ENCODE measurements around the gene SKI. TPM values are rescaled to one million over a fixed set of nuclear protein-coding genes. Genes with fewer than 3 reads are reported as not detected.

Gene SKI
- total RNA-seq, 1 donor from 2014 or later: 62.0 TPM

DNA sequence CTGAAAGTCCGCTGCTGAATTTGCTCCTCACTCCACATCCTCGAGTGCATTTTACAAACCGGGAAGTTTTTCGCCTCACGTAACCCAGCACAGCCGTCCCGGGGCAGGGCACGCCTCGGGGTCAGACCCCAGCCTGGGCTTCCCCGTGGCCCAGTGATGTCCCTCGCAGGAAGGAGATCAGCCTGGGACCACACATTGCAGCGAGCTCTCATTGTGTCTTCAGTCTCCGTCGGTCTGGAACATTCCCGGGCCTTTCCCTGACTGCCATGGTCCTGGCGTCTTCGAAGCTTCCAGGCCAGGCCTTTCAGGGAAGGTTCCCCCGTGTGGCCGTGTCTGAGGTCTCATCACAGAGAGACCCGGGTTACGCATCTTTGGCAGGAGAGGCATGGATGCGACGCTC, 119.8 kb downstream of the SKI start:
- Mint-ChIP-seq H3K4me1 (peaks cover 17% of the 10 kb centered on the region), H3K27ac (ENCODE audit: unreplicated experiment) (no peak overlapping the region), H3K9me3 (no peaks in the 10 kb centered on the region), H3K4me3 (no peak overlapping the region), H3K27me3 (ENCODE audit: low read depth) (no peaks in the 10 kb centered on the region), H3K36me3 (ENCODE audit: low read depth) (no peaks in the 10 kb centered on the region)
- TF ChIP-seq, protein P1, sequence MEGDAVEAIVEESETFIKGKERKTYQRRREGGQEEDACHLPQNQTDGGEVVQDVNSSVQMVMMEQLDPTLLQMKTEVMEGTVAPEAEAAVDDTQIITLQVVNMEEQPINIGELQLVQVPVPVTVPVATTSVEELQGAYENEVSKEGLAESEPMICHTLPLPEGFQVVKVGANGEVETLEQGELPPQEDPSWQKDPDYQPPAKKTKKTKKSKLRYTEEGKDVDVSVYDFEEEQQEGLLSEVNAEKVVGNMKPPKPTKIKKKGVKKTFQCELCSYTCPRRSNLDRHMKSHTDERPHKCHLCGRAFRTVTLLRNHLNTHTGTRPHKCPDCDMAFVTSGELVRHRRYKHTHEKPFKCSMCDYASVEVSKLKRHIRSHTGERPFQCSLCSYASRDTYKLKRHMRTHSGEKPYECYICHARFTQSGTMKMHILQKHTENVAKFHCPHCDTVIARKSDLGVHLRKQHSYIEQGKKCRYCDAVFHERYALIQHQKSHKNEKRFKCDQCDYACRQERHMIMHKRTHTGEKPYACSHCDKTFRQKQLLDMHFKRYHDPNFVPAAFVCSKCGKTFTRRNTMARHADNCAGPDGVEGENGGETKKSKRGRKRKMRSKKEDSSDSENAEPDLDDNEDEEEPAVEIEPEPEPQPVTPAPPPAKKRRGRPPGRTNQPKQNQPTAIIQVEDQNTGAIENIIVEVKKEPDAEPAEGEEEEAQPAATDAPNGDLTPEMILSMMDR (conservative IDR thresholded peaks at IDR 0.05): no peak
- DNase-seq (ENCODE audit: low read depth, low spot score): no peak

DNA sequence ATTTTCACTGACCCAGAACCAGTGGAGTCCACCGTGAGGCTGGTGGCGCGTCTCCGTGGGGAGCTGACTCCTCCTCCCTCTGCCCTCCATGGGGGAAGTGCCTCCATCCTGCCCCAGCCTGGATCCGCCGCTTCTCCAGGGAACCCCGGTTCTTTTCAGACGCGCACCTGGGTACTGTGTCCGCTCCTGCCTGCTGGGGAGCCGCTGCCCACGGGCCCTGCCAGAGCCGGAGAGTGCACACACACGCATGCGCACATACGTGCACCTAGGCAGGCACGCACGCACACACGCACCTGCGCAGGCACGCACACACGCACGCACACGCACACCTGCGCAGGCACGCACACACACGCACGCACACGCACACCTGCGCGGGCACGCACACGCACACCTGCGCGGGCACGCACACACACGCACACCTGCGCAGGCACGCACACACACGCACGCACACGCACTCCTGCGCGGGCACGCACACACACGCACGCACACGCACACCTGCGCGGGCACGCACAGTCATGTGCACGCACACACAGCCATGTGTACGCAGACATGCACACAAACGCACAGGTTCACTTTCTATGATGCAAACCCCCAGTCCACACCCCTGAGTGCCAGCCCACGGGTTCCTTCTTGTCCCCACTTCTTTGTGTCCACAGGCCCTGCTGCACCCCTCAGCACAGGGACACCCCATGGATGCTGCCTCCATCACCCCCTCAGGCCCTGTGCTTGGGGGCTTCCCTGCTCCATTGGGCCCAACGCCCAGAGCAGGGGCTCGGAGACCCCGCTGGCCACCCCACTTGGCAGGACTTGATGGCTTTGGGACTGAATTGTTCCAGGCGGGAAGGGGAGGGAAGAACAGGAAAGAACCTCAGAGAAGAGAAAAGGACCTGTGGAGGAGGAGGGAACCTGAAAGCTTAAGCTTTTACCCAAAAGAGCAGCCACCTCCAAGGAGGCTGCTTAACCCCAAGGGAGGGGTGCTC, 120.5 kb downstream of the SKI start:
- TF ChIP-seq, protein P1 (conservative IDR thresholded peaks at IDR 0.05): no peak
- Mint-ChIP-seq H3K4me1 (peaks cover 17% of the 10 kb centered on the region), H3K9me3 (no peaks in the 10 kb centered on the region), H3K27me3 (ENCODE audit: low read depth) (no peaks in the 10 kb centered on the region), H3K36me3 (ENCODE audit: low read depth) (no peaks in the 10 kb centered on the region), H3K4me3 (no peak overlapping the region), H3K27ac (ENCODE audit: unreplicated experiment) (no peak overlapping the region)
- no peak for DNase-seq (ENCODE audit: low read depth, low spot score)

DNA sequence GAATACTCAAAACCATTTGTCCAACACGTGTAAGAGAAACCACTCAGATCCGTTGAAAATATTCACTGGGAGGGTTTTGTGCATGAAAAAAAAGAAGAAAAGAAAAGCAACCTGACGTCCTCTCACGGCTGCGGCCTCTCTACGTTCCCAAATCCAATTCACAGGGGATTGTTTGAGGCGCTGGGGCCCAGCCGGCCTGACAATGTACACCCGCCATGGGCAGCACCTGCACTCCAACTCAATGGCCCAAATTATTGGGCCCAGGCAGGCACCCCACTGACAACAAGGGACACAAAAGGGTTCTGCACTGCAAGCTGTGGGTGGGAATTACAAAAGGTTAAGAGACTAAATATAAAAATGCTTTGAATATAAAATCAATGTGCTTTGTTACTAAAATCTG, 121.7 kb downstream of the SKI start:
- DNase-seq (ENCODE audit: low read depth, low spot score): no peak
- H3K4me1 Mint-ChIP-seq: peaks cover 17% of the 10 kb centered on the region
- no peak overlapping the region for H3K27ac Mint-ChIP-seq (ENCODE audit: unreplicated experiment)
- TF ChIP-seq, protein P1 (conservative IDR thresholded peaks at IDR 0.05): no peak
- H3K9me3 Mint-ChIP-seq: no peaks in the 10 kb centered on the region
- no peak overlapping the region for H3K4me3 Mint-ChIP-seq
- no peaks in the 10 kb centered on the region for H3K27me3 Mint-ChIP-seq (ENCODE audit: low read depth)
- no peaks in the 10 kb centered on the region for H3K36me3 Mint-ChIP-seq (ENCODE audit: low read depth)

DNA sequence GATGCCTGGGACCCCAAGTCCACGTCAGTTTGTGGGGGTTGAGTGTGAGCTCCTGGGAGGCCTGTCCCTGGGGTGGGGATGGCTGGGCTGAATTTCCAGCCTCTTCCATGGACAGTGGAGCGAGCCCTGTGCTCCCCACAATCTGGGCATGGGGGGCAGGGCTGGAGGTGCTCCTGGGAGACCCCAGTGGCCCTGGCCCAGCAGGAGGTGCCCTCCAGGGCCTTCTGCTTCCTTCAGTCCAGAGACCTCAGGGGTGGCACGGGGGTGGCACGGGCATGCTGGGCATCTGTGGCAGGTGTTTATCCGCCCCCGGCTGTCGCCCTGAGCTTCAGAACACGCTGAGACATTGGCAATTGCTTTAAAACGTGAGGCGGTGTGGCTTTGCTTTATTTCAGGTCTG, 122.4 kb downstream of the SKI start:
- Mint-ChIP-seq H3K9me3 (no peaks in the 10 kb centered on the region), H3K4me3 (no peak overlapping the region), H3K27me3 (ENCODE audit: low read depth) (no peaks in the 10 kb centered on the region), H3K36me3 (ENCODE audit: low read depth) (no peaks in the 10 kb centered on the region), H3K27ac (ENCODE audit: unreplicated experiment) (no peak overlapping the region), H3K4me1 (peaks cover 17% of the 10 kb centered on the region)
- DNase-seq (ENCODE audit: low read depth, low spot score): no peak
- TF ChIP-seq, protein P1 (conservative IDR thresholded peaks at IDR 0.05): no peak

DNA sequence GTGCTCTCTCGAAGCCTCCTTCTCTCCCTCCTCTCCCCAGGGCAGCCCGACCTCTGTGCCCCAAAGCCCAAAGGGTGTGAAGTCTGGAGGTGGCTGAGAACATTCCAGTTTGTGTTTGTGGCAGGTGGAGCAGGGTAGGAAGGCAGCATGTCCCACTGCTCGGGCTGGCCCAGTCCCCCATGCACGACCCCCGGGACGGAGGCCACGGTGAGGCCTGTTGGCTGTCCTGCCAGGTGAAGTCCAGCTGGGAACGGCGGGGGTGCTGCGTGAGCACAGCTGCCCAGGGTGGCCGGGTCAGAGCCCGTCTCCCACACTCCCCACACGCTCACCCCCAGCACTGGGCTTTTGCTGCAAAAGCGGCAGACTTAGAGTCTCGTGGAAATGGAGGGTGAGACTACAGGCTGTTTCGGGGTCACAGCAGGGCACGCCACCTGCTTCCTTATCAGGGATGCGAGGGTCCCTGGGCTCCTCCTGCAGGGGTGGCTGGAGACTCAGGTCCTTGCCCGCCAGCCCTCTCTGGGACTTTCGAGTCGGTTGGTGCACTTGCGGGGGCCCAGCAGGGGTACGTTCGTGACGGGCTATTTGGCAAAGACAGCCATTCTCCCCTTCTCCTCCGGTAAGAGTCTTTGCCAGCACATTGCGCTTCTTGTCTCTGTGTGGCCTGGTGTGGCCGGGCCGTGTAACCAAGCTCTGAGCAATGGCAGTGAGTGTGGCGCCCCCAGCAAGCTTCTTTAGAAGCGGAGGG, 123.0 kb downstream of the SKI start:
- Mint-ChIP-seq H3K4me1 (peaks cover 17% of the 10 kb centered on the region), H3K27me3 (ENCODE audit: low read depth) (no peaks in the 10 kb centered on the region), H3K27ac (ENCODE audit: unreplicated experiment) (no peak overlapping the region), H3K4me3 (no peak overlapping the region), H3K9me3 (no peaks in the 10 kb centered on the region), H3K36me3 (ENCODE audit: low read depth) (no peaks in the 10 kb centered on the region)
- no peak for DNase-seq (ENCODE audit: low read depth, low spot score)
- TF ChIP-seq, protein P1 (conservative IDR thresholded peaks at IDR 0.05): no peak

All from neural crest cell (in vitro differentiated cells).